Ectodermal cell (in vitro differentiated cells): ENCODE measurements around the gene VKORC1.

Experiments used
- H3K27ac ChIP-seq: 2 replicates; pipeline ENCODE4 v1.7.0; 2013; ENCODE audit warnings: mild to moderate bottlenecking, low read depth, low read length; ENCODE audit not compliant: insufficient read depth, poor library complexity, severe bottlenecking
- H3K27me3 ChIP-seq: 2 replicates; pipeline ENCODE4 v1.7.0; 2013; ENCODE audit warnings: mild to moderate bottlenecking, low read length; ENCODE audit not compliant: insufficient read depth, control insufficient read depth, poor library complexity, severe bottlenecking
- H3K36me3 ChIP-seq: one replicate; pipeline ENCODE4 v1.7.0; 2013; ENCODE audit warnings: low read length; ENCODE audit not compliant: control insufficient read depth, insufficient read depth
- H3K4me1 ChIP-seq: one replicate; pipeline ENCODE4 v1.7.0; 2013; ENCODE audit warnings: low read length; ENCODE audit not compliant: control insufficient read depth, insufficient read depth
- H3K4me3 ChIP-seq: 2 replicates; pipeline ENCODE4 v1.7.0; 2013; ENCODE audit warnings: low read depth, low read length, control low read depth; ENCODE audit not compliant: insufficient read depth
- H3K9me3 ChIP-seq: 2 replicates; pipeline ENCODE4 v1.7.0; 2013; ENCODE audit warnings: mild to moderate bottlenecking, low read length, moderate library complexity; ENCODE audit not compliant: control insufficient read depth
- WGBS, 2 experiments: methylation state at CpG; one replicate each; pipeline ENCODE4 v1.1.7; 2013; ENCODE audit warnings: missing lambda C conversion rate in 2 of 2; 5-methylcytosine and 5-hydroxymethylcytosine counted together

VKORC1 gene

DNA sequence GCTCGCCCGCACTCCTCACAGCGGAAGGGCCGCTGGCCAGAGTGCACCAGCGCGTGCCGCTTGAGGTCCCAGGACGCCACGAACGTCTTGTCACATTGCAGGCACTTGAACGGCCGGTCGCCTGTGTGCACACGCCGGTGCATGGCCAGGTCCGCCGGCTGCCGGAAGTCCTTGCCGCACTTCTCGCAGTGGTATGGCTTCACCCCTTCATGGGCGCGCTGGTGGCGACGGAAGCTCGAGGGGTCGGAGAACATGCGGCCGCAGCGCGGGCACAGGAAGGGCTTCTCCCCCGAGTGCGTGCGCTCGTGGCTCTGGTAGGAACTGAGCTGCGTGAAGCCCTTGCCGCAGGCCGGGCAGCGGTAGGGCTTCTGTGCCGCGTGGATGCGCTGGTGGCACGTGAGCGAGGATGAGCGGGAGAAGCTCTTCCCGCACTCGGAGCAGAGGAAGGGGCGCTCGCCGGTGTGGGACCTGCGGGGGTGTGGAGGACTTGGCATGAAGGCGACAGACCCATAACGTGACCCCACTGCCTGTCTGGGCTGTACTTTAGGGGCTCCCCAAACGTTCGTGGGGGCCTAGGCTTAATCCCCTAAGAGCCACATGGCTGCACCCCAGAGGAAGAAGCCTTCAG, 32.7 kb downstream of the VKORC1 start:
- Histone ChIP-seq H3K4me3 (no peak overlapping the region), H3K36me3 (peaks cover 16% of the 10 kb centered on the region), H3K9me3 (no peaks in the 10 kb centered on the region), H3K27me3 (no peaks in the 10 kb centered on the region), H3K27ac (no peak overlapping the region), H3K4me1 (no peaks in the 10 kb centered on the region)
- 96 to 97% methylated on average over 54 of the region's 54 CpGs for WGBS, 2 experiments

- Histone ChIP-seq H3K4me1 (no peaks in the 10 kb centered on the region), H3K4me3 (no peak overlapping the region), H3K9me3 (no peaks in the 10 kb centered on the region), H3K27ac (no peak overlapping the region), H3K36me3 (peaks cover 16% of the 10 kb centered on the region), H3K27me3 (no peaks in the 10 kb centered on the region)
- WGBS, 2 experiments, result 96% methylated on average over 42 of the region's 42 CpGs
These were observed 33.3 kb downstream of the VKORC1 start for GRCh38 chr16:31061126-31061812.

DNA sequence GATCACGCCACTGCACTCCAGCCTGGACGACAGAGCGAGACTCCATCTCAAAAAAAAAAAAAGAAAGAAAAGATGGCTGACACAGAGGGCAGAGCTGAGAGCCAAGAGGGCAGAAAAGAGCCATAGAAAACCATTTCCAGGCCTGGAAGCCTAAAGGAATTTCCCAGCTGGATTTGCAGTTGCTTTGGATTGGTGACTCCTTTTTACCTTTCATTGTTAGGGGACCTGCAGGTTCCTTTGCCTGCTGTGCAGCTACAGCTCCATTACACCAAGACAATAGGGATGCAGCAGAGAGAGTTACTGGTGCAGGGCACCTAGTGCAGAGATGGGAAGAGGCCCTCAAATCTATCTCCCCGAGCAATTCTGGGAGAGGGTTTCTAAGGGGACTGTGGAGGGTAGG, 39.0 kb downstream of the VKORC1 start:
- no peak overlapping the region for H3K4me3 ChIP-seq
- H3K27ac ChIP-seq, result no peak overlapping the region
- no peaks in the 10 kb centered on the region for H3K9me3 ChIP-seq
- no peaks in the 10 kb centered on the region for H3K27me3 ChIP-seq
- WGBS, 2 experiments, result 71 to 74% methylated on average over 4 of the region's 4 CpGs
- H3K4me1 ChIP-seq, result no peaks in the 10 kb centered on the region
- H3K36me3 ChIP-seq, result no peaks in the 10 kb centered on the region

DNA sequence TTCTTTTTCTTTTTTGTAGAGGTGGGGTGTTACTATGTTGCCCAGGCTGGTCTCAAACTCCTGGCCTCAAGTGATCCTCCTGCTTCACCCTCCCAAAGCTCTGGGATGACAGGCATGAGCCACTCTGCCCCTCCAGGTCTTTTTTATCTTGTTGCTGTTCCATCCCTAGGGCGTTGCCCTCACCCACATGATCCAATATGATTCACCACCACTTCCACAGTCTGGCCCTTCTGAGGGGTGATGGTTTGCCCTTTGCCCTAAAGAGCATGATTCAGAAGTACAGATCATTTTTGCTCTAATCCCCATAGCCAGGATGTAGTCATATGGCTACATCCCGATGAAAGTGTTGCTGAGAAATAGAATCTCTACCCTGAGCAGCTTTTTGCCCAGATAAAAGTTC, 42.5 kb downstream of the VKORC1 start:
- Histone ChIP-seq H3K9me3 (no peaks in the 10 kb centered on the region), H3K27me3 (no peaks in the 10 kb centered on the region), H3K4me3 (no peak overlapping the region), H3K27ac (no peak overlapping the region), H3K36me3 (no peaks in the 10 kb centered on the region), H3K4me1 (no peaks in the 10 kb centered on the region)
- WGBS, 2 experiments, result 81 to 91% methylated on average over 2 of the region's 2 CpGs

DNA sequence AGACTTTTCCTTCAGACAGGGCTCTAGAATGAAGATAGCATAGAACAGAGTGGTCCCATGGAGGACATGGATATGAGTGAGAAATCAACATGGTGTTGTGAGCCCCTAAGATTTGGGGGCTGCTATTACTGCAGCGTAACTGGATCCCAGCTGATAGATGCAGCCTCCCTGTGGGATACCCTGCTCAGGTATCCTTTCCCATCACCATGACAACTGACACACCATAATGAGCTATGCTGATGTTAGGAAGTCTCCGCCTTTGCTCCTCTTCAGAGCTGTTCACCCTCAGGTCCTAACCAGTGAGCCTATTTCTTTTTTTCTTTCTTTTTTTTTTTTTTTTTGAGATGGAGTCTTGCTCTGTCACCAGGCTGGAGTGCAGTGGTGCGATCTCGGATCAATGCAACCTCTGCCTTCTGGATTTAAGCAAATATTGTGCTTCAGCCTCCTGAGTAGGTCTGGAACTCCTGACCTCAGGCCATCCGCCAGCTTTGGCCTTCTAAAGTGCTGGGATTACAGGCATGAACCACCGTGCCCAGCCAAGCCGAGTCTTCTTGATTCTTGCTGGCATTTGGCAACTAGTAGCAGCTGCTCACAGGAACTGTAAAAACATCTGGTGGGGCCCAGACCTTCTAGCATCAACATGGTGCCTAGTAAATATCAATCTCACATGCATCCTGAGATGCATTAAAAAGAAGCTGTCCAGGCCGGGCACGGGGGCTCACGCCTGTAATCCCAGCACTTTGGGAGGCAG, 44.1 kb downstream of the VKORC1 start:
- Histone ChIP-seq H3K4me1 (no peaks in the 10 kb centered on the region), H3K27me3 (no peaks in the 10 kb centered on the region), H3K36me3 (no peaks in the 10 kb centered on the region), H3K9me3 (no peaks in the 10 kb centered on the region), H3K27ac (no peak overlapping the region), H3K4me3 (no peak overlapping the region)
- 89% methylated on average over 10 of the region's 10 CpGs for WGBS, 2 experiments

- no peaks in the 10 kb centered on the region for H3K36me3 ChIP-seq
- 90 to 97% methylated on average over 4 of the region's 4 CpGs for WGBS, 2 experiments
These were observed 50.6 kb downstream of the VKORC1 start for GRCh38 chr16:31043898-31044481.

GRCh38 chr16:31043352-31043751, 51.2 kb downstream of the VKORC1 start:
- H3K27ac ChIP-seq, result no peak overlapping the region
- H3K27me3 ChIP-seq, result no peaks in the 10 kb centered on the region
- no peak overlapping the region for H3K4me3 ChIP-seq
- 90 to 95% methylated on average over 1 of the region's 1 CpG for WGBS, 2 experiments
- H3K4me1 ChIP-seq, result no peaks in the 10 kb centered on the region
- no peaks in the 10 kb centered on the region for H3K9me3 ChIP-seq
- H3K36me3 ChIP-seq, result no peaks in the 10 kb centered on the region

More at GRCh38 chr16:31043898-31044481, 50.6 kb downstream of the VKORC1 start:
- Histone ChIP-seq H3K4me3 (no peak overlapping the region), H3K4me1 (no peaks in the 10 kb centered on the region), H3K9me3 (no peaks in the 10 kb centered on the region), H3K27ac (no peak overlapping the region), H3K27me3 (no peaks in the 10 kb centered on the region)

- Histone ChIP-seq H3K4me3 (no peak overlapping the region), H3K9me3 (no peaks in the 10 kb centered on the region), H3K27ac (no peak overlapping the region), H3K36me3 (no peaks in the 10 kb centered on the region), H3K4me1 (no peaks in the 10 kb centered on the region), H3K27me3 (no peaks in the 10 kb centered on the region)
- WGBS, 2 experiments, result 93 to 95% methylated on average over 10 of the region's 10 CpGs
These were observed 51.7 kb downstream of the VKORC1 start for GRCh38 chr16:31042866-31043265.
